ENCODE results near the gene ARHGAP20. TPM values are rescaled to one million over a fixed set of nuclear protein-coding genes. Genes with fewer than 3 reads are reported as not detected.

ARHGAP20 gene
- total RNA-seq, 1 experiment from 2014 or later = 0.05 TPM

- Histone ChIP-seq H3K9me3 (peaks cover 18% of the 10 kb centered on the region), H3K27me3 (replicated peaks; ENCODE audit: control insufficient read depth, insufficient read depth, low read length) (no peaks in the 10 kb centered on the region), H3K4me3 (ENCODE audit: low read depth, low read length) (no peak overlapping the region), H3K4me1 (no peaks in the 10 kb centered on the region), H3K36me3 (ENCODE audit: control insufficient read depth, insufficient read depth, low read length) (no peaks in the 10 kb centered on the region)
- Mint-ChIP-seq H3K36me3 (ENCODE audit: insufficient read depth, unreplicated experiment) (no peaks in the 10 kb centered on the region), H3K27ac (ENCODE audit: unreplicated experiment) (no peak overlapping the region), H3K9me3 (ENCODE audit: unreplicated experiment) (peaks cover 7% of the 10 kb centered on the region), H3K4me1 (ENCODE audit: low read depth, unreplicated experiment) (no peaks in the 10 kb centered on the region), H3K4me3 (ENCODE audit: unreplicated experiment) (no peak overlapping the region), H3K27me3 (ENCODE audit: insufficient read depth, unreplicated experiment) (peaks cover 2% of the 10 kb centered on the region)
- DNase-seq = no peak
- intact Hi-C loops (cut with micrococcal nuclease; ENCODE audit: unreplicated experiment) = no loop called here
- no peak for TF ChIP-seq CTCF (IDR thresholded peaks at IDR 0.05; ENCODE audit: insufficient read depth in 1 of 2, low read depth in 1 of 2, low read length in 1 of 2, severe bottlenecking in 1 of 2, unreplicated experiment in 1 of 2)
- ChIA-PET CTCF (no interaction called here), POLR2A (interaction anchor here (0.6 kb wide), 1 partner anchor 10 kb away, joined by 3 read pairs; no protein-coding TSS in a partner anchor)
- BruUV-seq (replicated peaks) = no TSS peak
These were observed 113.5 kb downstream of the ARHGAP20 start for GRCh38 chr11:110598725-110599124.

- Mint-ChIP-seq H3K4me1 (ENCODE audit: low read depth, unreplicated experiment) (peaks cover 7% of the 10 kb centered on the region), H3K36me3 (ENCODE audit: insufficient read depth, unreplicated experiment) (no peaks in the 10 kb centered on the region), H3K4me3 (ENCODE audit: unreplicated experiment) (no peak overlapping the region), H3K9me3 (ENCODE audit: unreplicated experiment) (no peaks in the 10 kb centered on the region), H3K27me3 (ENCODE audit: insufficient read depth, unreplicated experiment) (peaks cover 18% of the 10 kb centered on the region), H3K27ac (ENCODE audit: unreplicated experiment) (no peak overlapping the region)
- no TSS peak for BruUV-seq (replicated peaks)
- CTCF ChIA-PET = no interaction called here
- TF ChIP-seq CTCF (IDR thresholded peaks at IDR 0.05; ENCODE audit: insufficient read depth in 1 of 2, low read depth in 1 of 2, low read length in 1 of 2, severe bottlenecking in 1 of 2, unreplicated experiment in 1 of 2) = no peak
- Histone ChIP-seq H3K27me3 (replicated peaks; ENCODE audit: control insufficient read depth, insufficient read depth, low read length) (no peaks in the 10 kb centered on the region), H3K9me3 (no peaks in the 10 kb centered on the region), H3K4me1 (peaks cover 10% of the 10 kb centered on the region), H3K36me3 (ENCODE audit: control insufficient read depth, insufficient read depth, low read length) (no peaks in the 10 kb centered on the region), H3K4me3 (ENCODE audit: low read depth, low read length) (no peak overlapping the region)
- DNase-seq = no peak
- POLR2A ChIA-PET = interaction anchor here (0.6 kb wide), 1 partner anchor 11 kb away, joined by 3 read pairs; no protein-coding TSS in a partner anchor
- intact Hi-C loops (cut with micrococcal nuclease; ENCODE audit: unreplicated experiment) = no loop called here
These were observed 124.3 kb downstream of the ARHGAP20 start for GRCh38 chr11:110587972-110588371.

- Mint-ChIP-seq H3K36me3 (ENCODE audit: insufficient read depth, unreplicated experiment) (no peaks in the 10 kb centered on the region), H3K4me1 (ENCODE audit: low read depth, unreplicated experiment) (peaks cover 16% of the 10 kb centered on the region), H3K4me3 (ENCODE audit: unreplicated experiment) (no peak overlapping the region), H3K9me3 (ENCODE audit: unreplicated experiment) (no peaks in the 10 kb centered on the region), H3K27me3 (ENCODE audit: insufficient read depth, unreplicated experiment) (peaks cover 11% of the 10 kb centered on the region), H3K27ac (ENCODE audit: unreplicated experiment) (no peak overlapping the region)
- no TSS peak for BruUV-seq (replicated peaks)
- intact Hi-C loops (cut with micrococcal nuclease; ENCODE audit: unreplicated experiment) = no loop called here
- Histone ChIP-seq H3K4me1 (peaks cover 19% of the 10 kb centered on the region), H3K9me3 (no peaks in the 10 kb centered on the region), H3K27me3 (replicated peaks; ENCODE audit: control insufficient read depth, insufficient read depth, low read length) (no peaks in the 10 kb centered on the region), H3K4me3 (ENCODE audit: low read depth, low read length) (no peak overlapping the region), H3K36me3 (ENCODE audit: control insufficient read depth, insufficient read depth, low read length) (no peaks in the 10 kb centered on the region)
- POLR2A ChIA-PET = no interaction called here
- CTCF ChIA-PET = no interaction called here
- no peak for TF ChIP-seq CTCF (IDR thresholded peaks at IDR 0.05; ENCODE audit: insufficient read depth in 1 of 2, low read depth in 1 of 2, low read length in 1 of 2, severe bottlenecking in 1 of 2, unreplicated experiment in 1 of 2)
- no peak for DNase-seq
These were observed 125.1 kb downstream of the ARHGAP20 start for GRCh38 chr11:110587129-110587528.
